Measurements from ENCODE around the gene MGAM2.

The MGAM2 gene

DNA sequence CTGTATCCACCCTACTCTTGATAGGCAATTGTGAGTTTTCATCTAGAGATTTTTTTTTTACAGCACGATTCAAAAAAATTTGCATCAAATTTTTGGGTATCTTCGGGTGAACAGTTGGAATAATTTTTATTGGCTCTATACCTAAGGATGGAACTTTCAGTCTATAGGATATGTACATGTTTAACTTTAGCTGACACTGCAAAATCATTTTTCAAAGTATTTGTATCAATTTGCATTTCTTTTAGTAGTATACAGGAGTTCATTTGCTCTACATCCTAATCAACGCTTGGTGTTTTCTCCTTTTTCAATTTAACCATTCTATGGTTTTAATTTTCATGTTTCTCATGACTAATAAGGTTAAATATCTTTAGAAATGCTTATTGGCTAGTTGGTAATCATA lies 11.7 kb downstream of the MGAM2 start:
- DNase-seq: no peak

DNA sequence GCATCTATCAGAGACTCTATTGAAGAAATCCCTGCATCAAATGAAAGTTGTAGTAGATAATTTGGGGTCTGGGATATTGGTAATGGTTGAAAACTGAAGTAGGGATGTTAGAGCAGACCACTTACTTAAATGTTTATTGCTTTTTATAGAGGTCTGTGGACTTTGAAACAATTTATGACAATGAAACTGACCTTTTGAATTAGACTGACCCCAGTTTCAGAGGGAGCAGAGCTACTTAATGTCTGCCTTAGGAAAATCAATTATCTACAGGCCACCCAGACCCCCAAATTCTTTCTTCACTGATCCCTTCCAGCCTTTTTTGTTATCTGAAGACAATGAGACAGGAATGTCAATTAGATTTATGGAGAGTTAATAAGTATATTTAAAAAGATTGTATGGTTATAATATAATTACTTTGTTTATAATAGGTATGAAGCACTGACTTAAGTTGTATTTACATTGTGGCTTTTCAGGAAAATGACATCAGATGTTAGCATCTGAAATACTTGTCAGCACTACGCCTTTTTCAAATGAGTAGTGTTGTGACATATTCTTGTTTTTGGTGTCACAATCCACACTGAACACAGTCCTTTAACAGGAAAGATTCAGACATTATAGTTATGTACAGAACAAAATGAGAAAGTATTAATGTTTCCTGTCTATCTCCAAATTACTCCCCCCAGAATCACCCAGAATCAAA lies 13.9 kb downstream of the MGAM2 start:
- no peak for DNase-seq

DNA sequence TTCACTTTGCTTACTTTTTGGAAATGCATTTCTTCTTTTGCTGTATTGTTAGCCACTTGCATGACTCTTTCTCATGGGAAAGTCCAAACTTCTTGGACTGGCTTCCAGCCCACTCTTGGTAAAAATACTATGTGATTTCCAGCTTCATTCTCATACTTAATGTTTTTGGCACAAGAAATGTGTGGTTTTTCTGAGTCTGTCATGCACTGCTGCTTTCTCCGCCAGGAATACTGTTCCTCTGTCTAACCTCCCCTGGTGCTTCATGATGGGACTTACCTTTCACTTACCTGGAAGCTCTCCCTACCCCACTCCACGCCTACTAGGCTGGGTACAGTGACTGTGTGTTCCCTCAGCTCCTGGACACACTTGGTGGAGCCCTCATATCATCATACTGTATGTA lies 18.7 kb downstream of the MGAM2 start:
- no peak for DNase-seq

DNA sequence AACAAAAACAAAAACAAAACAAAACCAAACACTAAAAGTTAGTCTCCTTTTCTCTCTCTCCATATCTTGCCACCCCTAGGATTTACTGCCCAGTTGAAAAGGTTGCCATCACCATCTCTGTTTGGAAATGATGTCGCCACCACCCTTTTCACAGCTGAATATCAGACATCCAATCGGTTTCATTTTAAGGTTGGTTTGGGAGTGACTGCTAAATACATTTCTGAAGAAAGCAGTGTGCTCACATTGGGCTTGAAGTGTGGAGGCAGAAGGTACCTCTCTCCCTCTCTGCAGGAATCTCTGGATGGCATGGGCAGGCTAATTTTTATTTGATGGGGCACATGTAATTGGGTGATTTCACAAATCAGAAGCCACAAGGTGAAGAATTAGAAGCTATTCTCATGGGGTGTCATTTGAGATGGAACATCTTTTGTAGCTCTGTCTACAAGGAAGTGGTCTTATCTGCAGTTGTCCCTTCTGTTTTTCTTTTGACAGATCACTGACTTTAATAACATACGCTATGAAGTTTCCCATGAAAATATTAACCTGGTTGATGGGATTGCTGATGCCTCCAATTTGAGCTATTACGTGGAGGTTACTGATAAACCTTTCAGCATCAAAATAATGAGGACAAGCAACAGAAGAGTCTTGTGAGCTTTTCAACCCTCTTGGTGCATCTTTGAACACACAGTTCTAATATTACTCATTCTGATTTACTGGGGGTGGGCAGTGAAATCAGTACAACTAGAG lies 20.1 kb downstream of the MGAM2 start:
- DNase-seq: no peak

DNA sequence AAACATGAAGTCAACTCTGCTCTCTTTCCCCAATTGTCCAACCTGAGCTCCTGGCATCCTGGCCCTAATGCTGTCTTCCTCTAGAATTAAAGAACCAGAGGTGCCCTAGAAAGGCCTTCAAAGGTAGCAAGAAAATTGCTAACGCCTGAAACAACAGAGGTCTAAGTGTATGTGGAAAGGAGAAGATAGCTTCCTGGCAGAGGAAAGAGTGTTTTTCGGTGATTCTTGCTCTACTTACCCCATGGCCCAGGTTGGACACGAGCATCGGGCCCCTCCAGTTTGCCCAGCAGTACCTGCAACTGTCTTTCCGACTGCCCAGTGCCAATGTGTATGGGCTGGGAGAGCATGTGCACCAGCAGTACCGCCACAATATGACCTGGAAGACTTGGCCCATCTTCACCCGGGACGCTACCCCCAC lies 22.2 kb downstream of the MGAM2 start:
- DNase-seq: no peak

DNA sequence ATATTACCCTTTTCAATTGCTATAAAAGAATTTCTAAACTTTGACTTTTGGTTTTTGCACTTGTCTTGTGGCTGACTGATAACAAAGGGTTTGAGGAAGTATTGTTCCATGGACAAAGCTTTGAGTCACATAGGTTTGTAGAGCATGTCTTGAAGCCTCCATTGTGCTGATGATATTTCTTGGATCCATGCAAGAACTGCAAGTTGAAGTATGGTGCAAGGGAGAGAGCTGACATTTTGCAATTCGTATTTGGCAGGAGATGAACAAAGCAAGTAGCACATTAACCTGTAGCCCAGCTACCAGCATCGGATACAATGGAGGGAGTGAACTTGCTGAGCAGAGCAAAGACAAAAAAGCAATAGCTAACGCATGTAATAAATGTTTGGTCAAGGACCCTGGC lies 23.4 kb downstream of the MGAM2 start:
- no peak for DNase-seq

DNA sequence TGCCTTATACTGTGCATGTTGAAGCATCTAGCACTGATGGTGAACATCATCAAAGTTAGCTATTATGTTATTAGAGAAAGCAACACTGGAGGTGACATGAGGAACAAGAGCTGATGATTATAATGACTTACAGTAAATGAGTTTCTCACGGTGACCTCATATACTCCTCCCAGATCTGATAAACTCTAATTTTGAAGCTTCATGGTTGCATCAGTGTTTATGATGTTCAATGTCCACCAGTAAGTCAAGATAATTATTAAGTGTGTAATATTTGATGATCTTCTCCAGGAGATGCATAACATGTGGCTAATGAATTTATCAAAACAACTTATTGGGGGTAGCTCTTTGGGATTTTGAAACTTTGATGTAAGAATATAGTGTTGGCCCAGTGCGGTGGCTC lies 27.5 kb downstream of the MGAM2 start:
- DNase-seq: no peak

DNA sequence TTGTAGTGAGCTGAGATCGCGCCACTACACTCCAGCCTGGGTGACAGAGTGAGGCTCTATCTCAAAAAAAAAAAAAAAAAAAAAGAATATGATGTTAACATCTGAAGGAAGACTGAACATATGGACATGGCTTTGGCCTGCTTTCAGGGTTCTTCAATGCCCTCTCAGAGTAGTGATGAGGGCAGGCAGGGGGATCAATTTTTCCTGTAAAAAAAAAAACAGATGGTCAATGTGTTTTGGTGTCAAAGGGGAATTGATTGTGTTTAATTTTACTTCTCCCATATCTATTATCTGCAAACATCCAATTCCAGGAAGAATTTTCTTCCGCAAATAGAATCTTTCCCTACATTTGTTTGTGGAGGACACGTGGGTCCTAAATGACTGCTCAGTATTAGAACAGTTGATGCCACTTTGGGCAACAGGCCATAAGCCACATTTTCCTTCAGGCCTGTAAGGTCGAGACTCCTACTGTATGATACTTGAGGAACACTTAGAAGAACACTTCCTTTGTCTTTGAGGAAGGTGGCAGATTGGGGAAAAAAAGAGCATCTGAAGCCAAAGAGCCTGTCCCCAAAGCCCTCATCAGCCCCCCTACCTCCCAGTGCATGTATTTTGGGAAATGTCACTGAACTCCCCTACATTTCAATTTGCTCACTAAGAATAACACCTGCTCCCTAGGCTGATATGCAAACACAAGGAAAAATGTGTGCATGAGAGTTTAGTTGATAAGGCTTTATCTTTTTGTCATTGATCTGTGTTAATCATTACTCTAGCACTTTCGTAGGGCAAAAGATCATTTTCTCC lies 28.3 kb downstream of the MGAM2 start:
- DNase-seq: no peak

DNA sequence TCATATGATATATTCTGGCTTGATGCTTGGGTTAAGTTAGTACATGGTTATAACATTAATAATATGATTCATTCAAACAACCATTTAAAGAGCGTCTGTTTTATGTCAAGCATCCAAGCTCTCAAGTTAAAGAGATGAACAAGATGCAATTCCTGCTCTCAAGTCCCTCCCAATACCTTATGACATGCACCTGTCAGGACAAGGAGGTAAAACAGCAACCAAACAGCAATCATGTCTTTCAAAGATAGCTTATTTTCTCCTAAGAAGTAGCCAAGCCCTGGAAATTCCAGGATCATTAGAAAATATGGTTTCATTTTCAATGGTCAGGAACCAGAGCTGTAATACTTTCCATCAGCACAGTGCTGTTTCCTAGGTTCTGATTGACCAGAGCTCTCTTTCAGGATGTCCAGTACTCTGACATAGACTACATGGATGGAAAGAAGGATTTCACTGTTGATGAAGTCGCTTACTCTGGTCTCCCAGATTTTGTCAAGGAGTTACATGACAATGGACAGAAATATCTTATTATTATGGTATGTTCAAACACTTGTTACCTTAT lies 29.0 kb downstream of the MGAM2 start:
- no peak for DNase-seq

DNA sequence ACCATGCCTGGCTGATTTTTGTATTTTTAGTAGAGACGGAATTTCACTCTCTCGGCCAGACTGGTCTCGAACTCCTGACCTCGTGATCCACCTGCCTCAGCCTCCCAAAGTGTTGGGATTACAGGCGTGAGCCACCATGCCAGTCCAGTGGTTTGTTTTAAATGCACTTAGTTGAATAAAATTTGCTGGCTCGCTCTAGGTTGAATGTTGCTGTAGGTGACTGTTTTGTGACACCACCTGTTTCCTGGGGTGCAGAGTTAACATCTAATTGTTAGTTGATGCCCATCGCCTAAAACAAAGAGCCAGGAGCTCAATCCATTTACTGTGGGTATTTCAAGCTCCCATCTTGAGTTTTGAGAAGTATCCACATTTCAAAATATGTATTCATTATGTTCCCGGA lies 31.2 kb downstream of the MGAM2 start:
- no peak for DNase-seq

DNA sequence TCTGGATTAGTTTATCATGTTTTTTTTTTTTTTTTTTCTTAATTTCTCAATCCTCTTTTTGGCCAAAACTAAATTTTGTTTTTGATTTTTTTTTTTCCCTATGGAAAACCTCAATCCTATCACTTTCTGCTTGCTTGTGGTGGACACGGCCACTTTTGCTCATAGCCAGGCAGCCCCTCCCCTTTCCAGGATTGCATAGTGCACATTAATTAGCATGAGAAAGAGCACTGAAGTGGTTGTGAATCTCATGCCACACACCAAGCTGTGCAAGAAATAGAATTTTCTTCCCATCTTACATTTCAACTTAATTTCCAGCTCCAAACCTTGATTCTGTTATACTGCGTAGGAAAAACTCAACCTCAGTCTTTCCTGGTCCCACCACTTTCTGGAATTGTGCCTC lies 34.6 kb downstream of the MGAM2 start:
- DNase-seq: no peak

DNA sequence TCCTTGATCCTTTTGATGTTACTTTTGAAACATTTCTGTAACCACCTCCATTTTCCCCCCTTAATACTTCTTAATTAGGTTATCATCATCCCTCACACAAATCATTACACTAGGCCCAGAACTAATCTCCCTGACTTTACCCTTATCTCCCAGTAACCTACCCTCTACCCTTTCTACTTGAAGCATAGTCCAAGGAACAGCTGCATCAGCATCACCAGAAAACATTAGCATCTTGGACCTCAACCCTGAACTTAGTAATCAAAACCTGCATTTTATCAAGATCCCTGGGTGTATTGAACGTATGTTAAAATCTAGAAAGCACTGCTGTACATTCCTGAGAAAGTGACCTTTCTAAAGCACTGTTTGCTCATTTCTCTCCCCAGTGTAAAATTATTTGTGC lies 38.8 kb downstream of the MGAM2 start:
- DNase-seq: no peak

DNA sequence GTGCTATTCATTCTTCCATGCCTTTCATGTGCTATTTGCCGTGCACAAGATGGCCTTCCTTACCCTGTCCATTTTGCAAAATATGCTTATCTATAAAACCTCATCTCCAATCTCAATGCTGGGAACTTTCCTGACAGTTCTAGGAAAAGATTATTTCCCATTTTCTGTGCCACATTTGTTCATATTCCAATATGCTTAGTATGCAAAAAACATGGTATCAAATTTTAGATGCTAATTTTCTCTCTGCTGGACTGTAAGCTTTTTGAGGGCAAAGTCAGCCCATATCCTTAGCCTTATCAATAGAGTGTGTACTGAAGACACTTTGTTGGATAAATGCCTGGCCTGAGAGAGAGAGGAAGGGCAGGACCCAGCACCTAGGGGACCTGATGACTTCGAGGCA lies 39.4 kb downstream of the MGAM2 start:
- no peak for DNase-seq

DNA sequence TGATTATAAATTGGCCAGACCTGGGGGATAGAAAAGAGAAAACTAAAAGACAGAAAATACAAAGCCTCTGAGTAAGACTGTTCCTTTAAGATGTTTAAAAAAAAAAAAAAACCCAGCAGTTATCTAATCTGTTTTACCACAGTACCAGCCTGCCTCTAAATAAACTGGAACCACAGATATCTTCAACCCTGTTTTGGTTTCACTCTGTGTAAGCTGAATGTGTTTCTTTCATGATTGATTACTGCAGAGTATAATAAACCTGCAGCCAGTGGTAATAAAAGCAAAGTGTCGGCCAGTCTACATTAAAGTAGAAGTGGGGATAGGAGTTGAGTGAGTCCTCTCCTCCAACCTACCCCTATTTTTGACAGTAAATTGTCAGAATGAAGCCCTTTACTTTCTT lies 40.6 kb downstream of the MGAM2 start:
- no peak for DNase-seq

DNA sequence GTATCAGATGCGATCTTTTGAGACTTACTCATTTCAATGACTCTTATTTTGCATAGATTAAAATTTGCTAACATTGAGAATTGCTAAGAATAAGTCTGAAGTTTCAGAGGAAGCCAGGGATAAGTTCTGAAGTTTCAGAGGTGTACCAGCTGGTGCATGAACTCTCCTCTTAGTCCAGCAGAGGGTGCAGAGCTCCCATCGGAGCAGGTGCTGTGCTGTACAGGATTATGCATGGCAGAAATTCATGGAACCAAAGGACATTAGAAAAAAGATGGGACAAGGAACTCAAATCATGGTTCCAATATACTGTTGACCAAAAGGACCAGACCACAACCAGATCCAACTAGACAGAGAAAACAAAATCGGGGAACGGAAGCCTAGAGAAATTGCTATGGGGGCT lies 41.9 kb downstream of the MGAM2 start:
- DNase-seq: no peak

DNA sequence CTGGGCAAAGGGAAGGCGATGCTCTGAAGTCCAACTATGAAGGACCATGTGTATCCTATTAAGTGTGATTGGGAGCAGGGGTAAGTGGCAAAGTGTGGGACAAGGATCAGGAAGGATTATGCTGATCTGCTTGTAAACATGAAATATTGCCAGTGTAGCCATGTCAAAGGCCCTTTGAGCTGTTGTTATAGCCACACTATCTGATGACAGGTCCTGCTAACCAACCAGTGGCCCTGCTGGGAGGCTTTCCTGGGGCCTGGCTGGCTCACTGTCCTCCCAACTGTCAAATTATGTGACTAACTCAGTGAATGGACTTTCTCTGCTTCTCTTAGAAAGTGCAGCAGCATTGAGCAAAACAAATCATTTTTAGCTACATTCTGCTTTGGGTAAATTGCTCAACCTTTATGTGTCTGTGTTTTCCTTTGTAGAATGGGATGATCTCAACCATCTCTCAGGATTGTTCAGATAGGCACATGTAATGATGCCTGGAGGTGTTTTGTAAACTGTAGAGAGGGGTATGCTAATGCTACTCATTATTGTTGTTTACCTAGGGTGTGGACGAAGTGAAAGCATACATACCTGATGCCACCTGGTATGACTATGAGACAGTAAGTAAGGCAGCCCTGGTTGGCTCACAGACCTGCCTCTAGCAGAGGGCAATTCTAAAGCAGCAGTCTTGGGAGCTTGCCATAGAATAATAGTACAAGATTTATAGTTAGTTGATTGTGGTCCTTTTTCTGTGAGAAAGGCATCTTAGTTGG lies 47.4 kb downstream of the MGAM2 start:
- no peak for DNase-seq

DNA sequence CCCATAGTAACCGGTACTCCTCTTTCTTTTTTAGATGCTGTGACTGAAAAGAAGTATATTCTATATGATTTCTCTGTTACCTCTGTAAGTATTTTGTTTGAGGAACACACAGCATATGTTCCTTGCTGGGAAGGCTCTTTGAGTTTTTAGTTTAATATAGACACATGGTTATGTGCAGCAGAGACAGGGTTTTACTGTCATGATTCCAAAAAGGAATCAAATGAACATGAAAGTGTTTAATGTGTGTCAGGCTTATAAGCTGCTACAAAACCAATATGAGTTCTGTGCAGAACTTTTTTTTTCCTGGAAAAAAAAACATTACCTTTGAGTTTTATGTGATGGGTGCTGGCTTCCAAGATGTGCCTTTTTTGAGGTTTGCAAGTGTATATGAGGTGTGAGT lies 50.4 kb downstream of the MGAM2 start:
- DNase-seq: no peak

DNA sequence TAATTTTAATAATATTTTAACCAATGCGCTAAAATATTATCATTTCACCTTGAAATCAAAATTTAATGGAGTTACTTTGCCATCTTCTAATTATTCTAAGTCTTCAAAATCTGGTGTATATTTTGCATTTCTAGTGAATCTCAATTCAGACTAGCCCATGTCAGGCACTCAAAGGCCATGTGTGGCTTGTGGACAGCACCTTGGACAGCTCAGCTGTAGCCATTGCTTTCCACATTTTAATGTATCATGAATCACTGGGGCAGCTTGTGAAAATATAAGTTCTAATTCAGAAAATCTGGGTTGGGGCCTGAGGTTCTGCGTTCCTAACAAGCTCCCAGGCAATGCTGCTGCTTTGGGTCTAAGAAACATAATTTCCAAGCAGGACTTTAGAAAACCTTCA lies 57.2 kb downstream of the MGAM2 start:
- no peak for DNase-seq

DNA sequence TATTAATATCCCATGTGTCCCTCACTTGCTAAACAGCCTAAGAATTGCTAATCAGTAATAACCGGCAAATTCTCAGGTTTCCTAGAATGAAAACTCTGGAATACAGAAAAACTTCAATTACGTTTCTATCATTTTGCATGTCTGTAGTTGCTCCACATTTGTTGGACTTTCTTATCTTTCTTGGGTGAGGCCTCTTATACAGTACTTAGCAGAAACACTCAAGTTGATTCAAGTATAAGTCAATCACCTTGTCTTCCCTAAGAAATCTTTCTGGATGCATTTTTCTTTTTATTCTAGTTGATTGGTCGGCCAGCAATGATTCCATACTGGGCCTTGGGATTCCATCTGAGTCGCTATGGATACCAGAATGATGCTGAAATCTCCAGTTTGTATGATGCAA lies 61.4 kb downstream of the MGAM2 start:
- DNase-seq: no peak

DNA sequence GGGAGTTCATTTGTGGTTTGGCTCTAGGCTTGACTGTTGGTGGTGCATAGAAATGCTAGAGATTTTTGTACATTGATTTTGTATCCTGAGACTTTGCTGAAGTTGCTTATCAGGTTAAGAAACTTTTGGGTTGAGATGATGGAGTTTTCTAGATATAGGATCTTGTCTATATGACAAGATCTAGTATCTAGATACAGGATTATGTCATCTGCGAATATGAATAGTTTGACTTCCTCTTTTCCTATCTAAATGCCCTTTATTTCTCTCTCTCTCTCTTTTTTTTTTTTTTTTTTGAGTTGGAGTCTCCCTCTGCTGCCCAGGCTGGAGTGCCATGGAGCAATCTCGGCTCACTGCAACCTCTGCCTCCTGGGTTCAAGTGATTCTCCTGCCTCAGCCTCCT lies 62.9 kb downstream of the MGAM2 start:
- no peak for DNase-seq

DNA sequence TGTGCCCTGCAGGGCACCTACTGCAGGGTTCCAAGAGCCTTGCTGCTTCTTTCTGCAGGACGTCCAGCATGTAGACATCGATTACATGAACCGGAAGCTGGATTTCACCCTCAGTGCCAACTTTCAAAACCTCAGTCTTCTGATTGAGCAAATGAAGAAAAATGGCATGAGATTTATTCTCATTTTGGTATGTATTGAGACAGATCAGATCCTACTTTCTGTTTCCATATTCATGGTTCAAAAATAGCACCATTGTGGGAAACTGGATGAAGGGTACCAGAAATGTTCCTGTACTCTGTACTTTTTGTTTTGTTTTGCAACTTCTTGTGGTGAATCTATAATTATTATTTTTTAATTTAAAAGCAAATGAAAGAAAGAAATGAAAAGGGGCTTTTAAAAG lies 64.1 kb downstream of the MGAM2 start:
- DNase-seq: no peak

DNA sequence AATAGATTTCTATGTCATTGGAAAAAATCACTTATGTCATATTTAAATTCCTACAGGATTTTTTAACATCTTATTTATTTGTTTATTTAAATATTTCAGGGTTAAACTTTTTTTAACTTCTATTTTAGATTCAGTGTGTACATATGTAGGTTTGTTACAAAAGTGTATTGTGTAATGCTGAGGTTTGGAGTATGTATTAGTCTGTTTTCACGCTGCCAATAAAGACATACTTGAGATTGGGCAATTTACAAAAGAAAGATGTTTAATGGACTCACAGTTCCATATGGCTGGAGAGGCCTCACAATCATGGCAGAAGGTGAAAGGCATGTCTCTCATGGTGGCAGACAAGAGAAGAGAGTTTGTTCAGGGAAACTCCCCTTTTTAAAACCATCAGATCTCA lies 65.4 kb downstream of the MGAM2 start:
- DNase-seq: no peak

DNA sequence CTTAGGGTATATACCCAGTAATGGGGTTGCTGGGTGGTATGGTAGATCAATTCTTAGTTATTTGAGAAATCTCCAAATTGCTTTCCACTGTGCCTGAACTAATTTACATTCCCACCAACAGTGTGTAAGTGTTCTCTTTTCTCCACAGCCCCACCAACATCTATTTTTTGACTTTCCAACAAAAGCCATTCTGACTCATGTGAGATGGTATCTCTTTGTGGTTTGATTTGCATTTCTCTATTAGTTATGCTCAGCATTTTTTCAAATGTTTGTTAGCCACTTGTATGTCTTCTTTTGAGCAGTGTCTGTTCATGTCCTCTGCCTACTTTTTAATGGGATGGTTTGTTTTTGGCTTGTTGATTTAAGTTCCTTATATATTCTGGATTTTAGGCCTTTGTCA lies 66.4 kb downstream of the MGAM2 start:
- DNase-seq: no peak

Measured in activated T-cell treated with anti-CD3 and anti-CD28 coated beads for 4 hours (primary cell).